D721Med (cell line): ENCODE data around the gene PSD.

Experiments used
- DNase-seq: peaks from one replicate; pipeline ENCODE4 v3.0.0; 2011; ENCODE audit warnings: low spot score; ENCODE audit not compliant: insufficient read length
- FAIRE-seq: peaks from 2 replicates; lab custom pipeline; 2011; peaks lifted over from hg19 to GRCh38; lab: Jason Lieb, UNC
- TF ChIP-seq, protein P1 (sequence below): IDR thresholded peaks from 2 replicates; pipeline ENCODE4 v1.5.1; 2012; ENCODE audit warnings: mild to moderate bottlenecking, control low read depth; ENCODE audit not compliant: insufficient read depth; ENCODE audit errors: missing control alignments

PSD gene

GRCh38 chr10:102452672-102453340 is 34.2 kb upstream of the PSD start:
- DNase-seq (no peak), FAIRE-seq (no peak)
- TF ChIP-seq, protein P1, sequence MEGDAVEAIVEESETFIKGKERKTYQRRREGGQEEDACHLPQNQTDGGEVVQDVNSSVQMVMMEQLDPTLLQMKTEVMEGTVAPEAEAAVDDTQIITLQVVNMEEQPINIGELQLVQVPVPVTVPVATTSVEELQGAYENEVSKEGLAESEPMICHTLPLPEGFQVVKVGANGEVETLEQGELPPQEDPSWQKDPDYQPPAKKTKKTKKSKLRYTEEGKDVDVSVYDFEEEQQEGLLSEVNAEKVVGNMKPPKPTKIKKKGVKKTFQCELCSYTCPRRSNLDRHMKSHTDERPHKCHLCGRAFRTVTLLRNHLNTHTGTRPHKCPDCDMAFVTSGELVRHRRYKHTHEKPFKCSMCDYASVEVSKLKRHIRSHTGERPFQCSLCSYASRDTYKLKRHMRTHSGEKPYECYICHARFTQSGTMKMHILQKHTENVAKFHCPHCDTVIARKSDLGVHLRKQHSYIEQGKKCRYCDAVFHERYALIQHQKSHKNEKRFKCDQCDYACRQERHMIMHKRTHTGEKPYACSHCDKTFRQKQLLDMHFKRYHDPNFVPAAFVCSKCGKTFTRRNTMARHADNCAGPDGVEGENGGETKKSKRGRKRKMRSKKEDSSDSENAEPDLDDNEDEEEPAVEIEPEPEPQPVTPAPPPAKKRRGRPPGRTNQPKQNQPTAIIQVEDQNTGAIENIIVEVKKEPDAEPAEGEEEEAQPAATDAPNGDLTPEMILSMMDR = no peak

- FAIRE-seq = no peak
- TF ChIP-seq, protein P1 = no peak
- DNase-seq = no peak
Measured at GRCh38 chr10:102451105-102451969, 32.8 kb upstream of the PSD start, which contains the start of gene C10orf95. C10orf95 (minus strand) TSS chr10:102451543; CDS start chr10:102451093, 450 bp downstream.

DNA sequence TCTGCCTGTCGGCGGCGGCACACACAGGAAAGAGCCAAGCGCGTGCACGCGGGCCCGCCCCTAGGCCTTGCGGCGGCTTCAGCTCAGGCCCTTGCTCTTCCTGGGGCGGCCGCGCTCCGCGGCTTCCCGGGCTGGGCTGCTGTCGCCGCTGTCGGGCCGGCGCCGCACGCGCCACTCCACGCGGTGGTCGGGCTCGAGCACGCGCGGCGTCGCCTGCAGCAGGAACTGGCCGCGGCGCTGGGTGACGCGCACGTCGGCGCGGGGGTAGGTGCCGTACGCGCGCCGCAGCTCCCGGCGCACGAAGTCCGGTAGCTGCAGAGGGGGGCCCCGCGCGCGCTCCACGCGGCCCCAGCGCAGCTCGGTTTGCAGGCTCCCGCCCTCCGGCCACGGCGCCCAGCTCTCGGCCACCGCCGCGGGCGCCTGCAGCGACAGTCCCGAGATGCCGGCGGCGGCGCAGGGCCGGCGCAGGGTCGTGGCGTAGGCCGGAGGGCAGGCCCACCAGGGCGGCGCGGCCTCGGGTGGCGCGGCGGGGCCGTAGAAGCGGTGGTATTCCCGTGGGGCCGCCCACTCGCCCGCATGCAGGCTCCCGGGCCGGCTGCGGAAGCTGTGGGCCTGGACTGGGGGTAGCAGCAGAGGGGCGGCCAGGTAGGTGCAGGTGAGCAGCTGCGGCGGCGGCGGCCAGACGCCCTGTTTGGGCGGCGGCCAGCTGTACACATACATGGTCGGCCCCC is 32.0 kb upstream of the PSD start:
- TF ChIP-seq, protein P1 = no peak
- no peak for FAIRE-seq
- DNase-seq = no peak

DNA sequence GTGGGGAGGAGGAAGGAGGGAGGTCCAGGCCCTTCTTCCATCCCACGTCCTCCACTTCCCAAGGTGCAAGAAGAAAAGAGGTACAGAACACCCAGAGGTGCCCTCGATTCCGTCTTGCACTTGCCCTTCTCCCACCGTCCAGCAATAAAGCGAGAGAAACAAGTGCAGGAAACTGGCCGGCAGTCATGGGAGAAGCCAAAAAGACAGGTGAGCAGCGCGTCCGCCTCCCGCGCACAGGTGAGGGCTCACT is 31.5 kb upstream of the PSD start:
- FAIRE-seq (no peak), DNase-seq (no peak)
- TF ChIP-seq, protein P1 = no peak

GRCh38 chr10:102449321-102450123 is 30.9 kb upstream of the PSD start:
- no peak for FAIRE-seq

DNA sequence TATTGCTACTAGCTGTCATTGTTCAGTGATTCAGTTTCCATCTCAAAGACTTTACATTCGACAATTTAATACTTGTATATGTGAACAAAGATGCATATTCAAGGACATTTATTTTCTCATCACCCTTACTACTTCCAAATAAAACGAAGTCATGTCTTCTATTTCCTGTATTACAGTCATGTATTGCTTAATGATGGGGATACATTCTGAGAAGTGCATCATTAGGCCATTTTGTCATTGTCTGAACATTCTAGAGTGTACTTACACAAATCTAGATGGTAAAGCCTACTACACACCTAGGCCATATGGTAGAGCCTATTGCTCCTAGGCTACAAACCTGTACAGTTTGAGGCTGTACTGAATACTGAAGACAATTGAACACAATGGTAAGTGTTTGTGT is 26.3 kb upstream of the PSD start:
- no peak for DNase-seq
- TF ChIP-seq, protein P1 = no peak
- FAIRE-seq = no peak

More at GRCh38 chr10:102449321-102450123, 30.9 kb upstream of the PSD start:
- DNase-seq = no peak
- TF ChIP-seq, protein P1 = no peak
